CD4-positive, CD25-positive, alpha-beta regulatory T cell (primary cell): ENCODE results near the gene CYP4F12. TPM values are rescaled to one million over a fixed set of nuclear protein-coding genes. Genes with fewer than 3 reads are reported as not detected.

ENCODE experiments used
- ATAC-seq, 2 donors: fragments of 150-1000 bp; cut with Tn5 transposase; one replicate each; pipeline ENCODE4 v1.10.0; 2021; ENCODE audit warnings: low read depth in 2 of 2, moderate number of reproducible peaks in 2 of 2, moderate library complexity in 1 of 2
- DNase-seq, 3 donors: peaks; one replicate each; pipeline versions ENCODE4 v3.0.0 to v3.0.0-alpha.2; 2012 to 2022; ENCODE audit warnings: mixed read lengths in 1 of 3
- H3K27ac ChIP-seq: one replicate; pipeline ENCODE4 v1.7.0; 2013; ENCODE audit warnings: mild to moderate bottlenecking, low read length; ENCODE audit not compliant: insufficient read depth, poor library complexity, severe bottlenecking
- H3K27me3 ChIP-seq: one replicate; pipeline ENCODE4 v1.7.0; 2013; ENCODE audit warnings: low read length; ENCODE audit not compliant: control insufficient read depth, insufficient read depth
- H3K36me3 ChIP-seq: one replicate; pipeline ENCODE4 v1.7.0; 2013; ENCODE audit warnings: mild to moderate bottlenecking, low read length, moderate library complexity; ENCODE audit not compliant: control insufficient read depth, insufficient read depth
- H3K4me1 ChIP-seq: 2 replicates; pipeline ENCODE4 v1.7.0; 2013; ENCODE audit warnings: mild to moderate bottlenecking, low read length; ENCODE audit not compliant: insufficient read depth, control insufficient read depth, poor library complexity, severe bottlenecking
- H3K4me3 ChIP-seq: one replicate; pipeline ENCODE4 v1.7.0; 2013; ENCODE audit warnings: low read depth, mild to moderate bottlenecking, low read length, moderate library complexity
- H3K9me3 ChIP-seq, 2 experiments: 1 replicate in 1 of 2; 2 replicates in 1 of 2; pipeline ENCODE4 v1.7.0; 2013; ENCODE audit warnings: low read length in 2 of 2, mild to moderate bottlenecking in 1 of 2, moderate library complexity in 1 of 2; ENCODE audit not compliant: control insufficient read depth in 2 of 2
- H3K27ac Mint-ChIP-seq, 3 donors: one replicate each; pipeline ENCODE4 v1.8.0; 2020 to 2022; ENCODE audit warnings: mild to moderate bottlenecking in 3 of 3, mixed read lengths in 3 of 3, moderate library complexity in 2 of 3
- H3K27me3 Mint-ChIP-seq: one replicate; pipeline ENCODE4 v1.8.0; 2022; ENCODE audit warnings: mild to moderate bottlenecking, mixed read lengths
- H3K36me3 Mint-ChIP-seq: one replicate; pipeline ENCODE4 v1.8.0; 2020; ENCODE audit warnings: mixed read lengths
- H3K4me1 Mint-ChIP-seq, 4 donors: one replicate each; pipeline ENCODE4 v1.8.0; 2020 to 2022; ENCODE audit warnings: mixed read lengths in 4 of 4, mild to moderate bottlenecking in 1 of 4
- H3K4me3 Mint-ChIP-seq, 4 donors: one replicate each; pipeline ENCODE4 v1.8.0; 2020 to 2022; ENCODE audit warnings: mild to moderate bottlenecking in 4 of 4, mixed read lengths in 4 of 4, moderate library complexity in 3 of 4
- H3K9me3 Mint-ChIP-seq, 7 donors: one replicate each; pipeline ENCODE4 v1.8.0; 2020 to 2022; ENCODE audit warnings: mixed read lengths in 7 of 7, mild to moderate bottlenecking in 3 of 7, moderate library complexity in 2 of 7
- polyA plus RNA-seq, 4 donors: library from polyadenylated mRNA; unstranded; fragments of 300-500 nt; fragmentation: Illumina TruSeq; gene quantifications; one replicate each; pipeline ENCODE4 v1.2.3, GENCODE V29; 2021
- total RNA-seq: library from RNA; stranded (reverse); gene quantifications from one replicate; pipeline ENCODE4 v1.2.3, GENCODE V29; 2022

CYP4F12 gene
- total and polyA plus RNA-seq, 5 donors from 2014 or later: 0.31 TPM; not detected in 4

GRCh38 chr19:15634105-15634504, 38.8 kb upstream of the CYP4F12 start:
- Mint-ChIP-seq H3K4me3 (no peak overlapping the region), H3K36me3 (no peaks in the 10 kb centered on the region), H3K9me3 (peaks cover 0 to 2% (median 0%) of the 10 kb centered on the region in 7 donors), H3K27me3 (peaks cover 25% of the 10 kb centered on the region), H3K27ac (no peak overlapping the region), H3K4me1 (peaks cover 0 to 2% (median under 1%) of the 10 kb centered on the region in 4 donors)
- H3K27ac ChIP-seq: no peak overlapping the region
- no peak overlapping the region for H3K4me3 ChIP-seq
- no peak for DNase-seq
- ATAC-seq: no peak
- peaks cover 2% of the 10 kb centered on the region for H3K4me1 ChIP-seq
- H3K9me3 ChIP-seq: no peaks in the 10 kb centered on the region
- H3K27me3 ChIP-seq: peaks cover 9% of the 10 kb centered on the region
- no peaks in the 10 kb centered on the region for H3K36me3 ChIP-seq

DNA sequence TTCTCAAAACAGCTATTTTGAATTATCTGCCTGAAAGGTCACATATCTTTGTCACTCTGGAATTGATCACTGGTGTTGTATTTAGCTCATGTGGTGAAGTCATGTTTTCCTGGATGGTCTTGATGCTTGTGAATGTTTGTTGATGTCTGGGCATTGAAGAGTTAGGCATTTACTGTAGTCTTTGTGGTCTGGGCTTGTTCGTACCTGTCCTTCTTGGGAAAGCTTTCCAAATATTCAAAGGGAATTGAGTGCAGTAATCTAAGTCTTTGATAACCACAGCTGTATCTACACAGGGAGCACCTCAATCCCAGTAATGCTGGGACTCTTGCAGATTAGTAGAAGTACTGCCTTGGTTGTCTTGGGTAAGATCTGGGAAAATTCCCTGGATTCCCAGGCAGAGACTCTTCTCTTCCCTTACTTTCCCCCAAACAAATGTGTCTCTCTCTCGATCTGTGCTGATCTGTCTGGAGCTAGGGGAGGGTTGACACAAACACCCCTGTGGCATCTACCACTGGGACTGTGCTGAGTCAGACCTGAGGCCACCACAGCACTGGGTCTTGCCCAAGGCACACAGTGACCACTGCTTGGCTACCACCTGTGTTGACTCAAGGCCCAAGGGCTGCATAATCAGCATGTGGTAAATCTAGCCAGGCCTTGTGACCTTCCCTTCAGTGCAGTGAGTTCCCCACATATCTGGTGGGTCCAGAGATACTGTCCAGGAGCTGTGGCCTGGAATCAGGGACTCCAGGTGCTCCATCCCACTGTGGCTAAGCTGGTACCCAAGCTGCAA, 37.7 kb upstream of the CYP4F12 start:
- H3K36me3 ChIP-seq: no peaks in the 10 kb centered on the region
- Mint-ChIP-seq H3K4me1 (peaks cover 0 to 2% (median 0%) of the 10 kb centered on the region in 4 donors), H3K9me3 (peaks cover 0 to 2% (median 0%) of the 10 kb centered on the region in 7 donors), H3K4me3 (peak overlapping the region in 1 of 4 donors; percentile 40), H3K36me3 (no peaks in the 10 kb centered on the region), H3K27ac (no peak overlapping the region), H3K27me3 (peaks cover 20% of the 10 kb centered on the region)
- H3K9me3 ChIP-seq: no peaks in the 10 kb centered on the region
- DNase-seq (no peak), ATAC-seq (no peak)
- no peak overlapping the region for H3K27ac ChIP-seq
- H3K4me3 ChIP-seq: no peak overlapping the region
- no peaks in the 10 kb centered on the region for H3K4me1 ChIP-seq
- peaks cover 9% of the 10 kb centered on the region for H3K27me3 ChIP-seq

DNA sequence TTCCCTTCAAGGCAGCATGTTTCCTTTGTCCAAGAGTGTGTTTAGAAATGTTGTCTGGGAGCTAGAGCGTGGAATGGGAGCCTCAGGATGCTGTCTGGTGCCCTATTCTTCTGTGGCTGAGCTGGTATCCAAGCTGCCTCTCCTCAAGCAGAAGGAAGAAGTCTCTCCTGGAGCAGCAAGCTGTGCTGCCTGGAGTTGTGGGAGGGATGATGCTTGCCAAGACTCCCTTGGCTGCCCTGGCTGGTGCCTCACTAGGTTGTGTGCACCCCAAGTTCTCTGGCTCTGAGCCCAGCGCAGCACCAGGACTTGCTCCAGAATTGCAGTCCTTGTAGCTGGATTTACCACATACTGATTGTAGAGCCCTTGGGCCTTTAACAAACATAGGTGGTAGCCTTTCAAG, 36.9 kb upstream of the CYP4F12 start:
- no peaks in the 10 kb centered on the region for H3K4me1 ChIP-seq
- no peak overlapping the region for H3K27ac Mint-ChIP-seq

DNA sequence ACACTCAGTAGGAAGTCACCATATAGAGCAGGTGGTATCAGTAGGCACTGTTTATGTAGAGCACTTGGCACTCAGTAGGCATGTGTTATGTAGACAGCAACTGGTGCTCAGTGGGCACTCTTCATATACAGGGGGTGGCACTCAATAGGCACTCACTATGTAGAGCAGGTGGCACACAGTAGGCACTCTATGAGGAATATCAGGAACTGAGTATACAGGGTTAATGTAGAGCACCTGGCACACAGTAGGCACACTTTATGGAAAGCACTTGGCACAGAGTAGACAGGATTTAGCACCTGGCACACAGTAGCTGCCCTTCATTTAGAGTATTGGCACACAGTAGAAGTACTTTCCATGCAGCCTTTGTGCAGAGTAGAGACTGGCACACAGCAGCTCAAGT, 33.3 kb upstream of the CYP4F12 start:
- H3K27ac Mint-ChIP-seq: peak overlapping the region in 1 of 3 donors; percentile 27
- H3K27me3 Mint-ChIP-seq: peaks cover 10% of the 10 kb centered on the region
- no peak overlapping the region for H3K4me3 Mint-ChIP-seq
- Histone ChIP-seq H3K4me3 (no peak overlapping the region), H3K27ac (no peak overlapping the region), H3K9me3 (no peaks in the 10 kb centered on the region), H3K4me1 (no peaks in the 10 kb centered on the region), H3K27me3 (peaks cover 7% of the 10 kb centered on the region), H3K36me3 (no peaks in the 10 kb centered on the region)
- no peak for ATAC-seq
- DNase-seq: no peak
- H3K9me3 Mint-ChIP-seq: peaks cover 0 to 5% (median 0%) of the 10 kb centered on the region in 7 donors
- H3K36me3 Mint-ChIP-seq: no peaks in the 10 kb centered on the region
- no peaks in the 10 kb centered on the region for H3K4me1 Mint-ChIP-seq

More for the DNA sequence above, 36.9 kb upstream of the CYP4F12 start:
- H3K27ac ChIP-seq: no peak overlapping the region
- DNase-seq (no peak), ATAC-seq (no peak)
- peaks cover 0 to 2% (median 0%) of the 10 kb centered on the region in 4 donors for H3K4me1 Mint-ChIP-seq
- no peaks in the 10 kb centered on the region for H3K36me3 ChIP-seq
- H3K4me3 Mint-ChIP-seq: no peak overlapping the region
- peaks cover 20% of the 10 kb centered on the region for H3K27me3 Mint-ChIP-seq
- H3K36me3 Mint-ChIP-seq: no peaks in the 10 kb centered on the region
- no peak overlapping the region for H3K4me3 ChIP-seq
- no peaks in the 10 kb centered on the region for H3K9me3 ChIP-seq
- peaks cover 0 to 2% (median 0%) of the 10 kb centered on the region in 7 donors for H3K9me3 Mint-ChIP-seq
- peaks cover 9% of the 10 kb centered on the region for H3K27me3 ChIP-seq

DNA sequence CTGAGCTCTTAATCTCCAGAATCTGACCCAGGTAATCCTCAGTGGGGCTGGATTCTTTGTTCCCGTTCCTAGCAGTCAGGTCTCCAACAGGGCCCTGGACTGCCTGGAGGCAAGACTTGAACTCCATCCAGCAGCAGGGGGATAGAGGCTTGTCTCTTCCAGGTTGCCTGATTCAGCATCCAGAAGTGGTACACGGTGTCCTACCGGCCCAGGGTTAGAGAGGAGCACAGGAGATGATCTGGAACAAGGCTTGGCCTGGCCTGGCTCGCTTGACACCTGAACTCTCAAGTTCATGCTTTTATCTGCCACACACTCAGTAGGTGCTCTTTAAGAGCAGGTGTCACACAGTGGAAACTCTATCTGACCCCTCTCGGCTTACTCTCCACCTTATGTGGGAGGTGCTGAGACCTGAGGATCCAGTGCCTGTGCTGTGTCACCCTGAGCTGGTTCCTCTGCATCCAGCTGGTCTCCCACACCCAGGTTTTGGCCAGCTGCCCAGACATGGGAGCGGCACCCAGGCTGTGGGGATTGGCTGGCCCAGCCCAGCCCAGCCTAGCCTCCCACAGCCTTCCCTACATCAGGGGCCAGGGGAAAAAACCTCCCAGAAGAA, 32.5 kb upstream of the CYP4F12 start, which contains the start of gene CYP4F3:
Gene CYP4F3, plus strand, starts transcription at position 604 of the 610 bp plus-strand sequence. CDS start 519 bp downstream, outside the sequence.
- no peak within 1 kb of the TSS for H3K27ac ChIP-seq
- no peaks in the 10 kb centered on the region for H3K36me3 ChIP-seq
- Mint-ChIP-seq H3K27ac (peak within 1 kb of the TSS in 1 of 3 donors; percentile 33), H3K4me3 (no peak within 1 kb of the TSS), H3K36me3 (no peaks in the 10 kb centered on the region), H3K4me1 (no peaks in the 10 kb centered on the region), H3K27me3 (peaks cover 4% of the 10 kb centered on the region), H3K9me3 (peaks cover 0 to 5% (median 0%) of the 10 kb centered on the region in 7 donors)
- ATAC-seq (no peak), DNase-seq (no peak)
- no peak within 1 kb of the TSS for H3K4me3 ChIP-seq
- peaks cover 7% of the 10 kb centered on the region for H3K27me3 ChIP-seq
- H3K9me3 ChIP-seq: no peaks in the 10 kb centered on the region
- H3K4me1 ChIP-seq: no peaks in the 10 kb centered on the region

- peaks cover under 1% of the 10 kb centered on the region for H3K27me3 Mint-ChIP-seq
- H3K27me3 ChIP-seq: peaks cover 3% of the 10 kb centered on the region
- no peak overlapping the region for H3K4me3 Mint-ChIP-seq
- no peak overlapping the region for H3K4me3 ChIP-seq
- H3K4me1 ChIP-seq: no peaks in the 10 kb centered on the region
- H3K9me3 Mint-ChIP-seq: peaks cover 0 to 5% (median 0%) of the 10 kb centered on the region in 7 donors
- no peaks in the 10 kb centered on the region for H3K36me3 ChIP-seq
- H3K36me3 Mint-ChIP-seq: no peaks in the 10 kb centered on the region
- ATAC-seq (no peak), DNase-seq (no peak)
- H3K27ac Mint-ChIP-seq: peak overlapping the region in 1 of 3 donors; percentile 33
- H3K27ac ChIP-seq: no peak overlapping the region
- no peaks in the 10 kb centered on the region for H3K4me1 Mint-ChIP-seq
- H3K9me3 ChIP-seq: no peaks in the 10 kb centered on the region
These were observed 31.8 kb upstream of the CYP4F12 start for GRCh38 chr19:15640904-15641597.

- Histone ChIP-seq H3K4me3 (no peak overlapping the region), H3K27ac (no peak overlapping the region), H3K9me3 (no peaks in the 10 kb centered on the region), H3K27me3 (no peaks in the 10 kb centered on the region), H3K36me3 (no peaks in the 10 kb centered on the region), H3K4me1 (no peaks in the 10 kb centered on the region)
- Mint-ChIP-seq H3K27ac (no peak overlapping the region), H3K4me3 (no peak overlapping the region), H3K4me1 (no peaks in the 10 kb centered on the region), H3K9me3 (peaks cover 0 to 5% (median 0%) of the 10 kb centered on the region in 7 donors), H3K27me3 (no peaks in the 10 kb centered on the region), H3K36me3 (no peaks in the 10 kb centered on the region)
- ATAC-seq: no peak
- DNase-seq: no peak
These were observed 30.9 kb upstream of the CYP4F12 start for GRCh38 chr19:15641901-15642491.
